ENCODE results near the gene MYZAP. TPM values are rescaled to one million over a fixed set of nuclear protein-coding genes. Genes with fewer than 3 reads are reported as not detected.

MYZAP gene
- total and polyA plus RNA-seq, 2 of the 13 experiments (the other 11 are each of a cell fraction or from before 2014, with no cell fraction given) = not detected

- H3K27me3 ChIP-seq (ENCODE audit: control insufficient read depth in 1 of 2, insufficient read depth in 2 of 2, low read length in 2 of 2) = 0 out of 5 replicates have a peak, but pooled peaks cover 0 to 3% of the 10 kb centered on the region in 2 experiments
- in situ Hi-C loops (cut with HindIII; ENCODE audit: extremely low pct_ligation_motif_present, low pct_unique_long_range_greater_than_20kb) (no loop called here), intact Hi-C loops (cut with micrococcal nuclease; ENCODE audit: unreplicated experiment) (no loop called here)
- POLR2A ChIA-PET = no interaction called here
- CTCF ChIA-PET (ENCODE audit: low intra/inter-chr PET ratio, low total read pairs) = no interaction called here
- H3K27ac ChIP-seq (ENCODE audit: extremely low read length, insufficient read depth, low read length) = no peak overlapping the region
- whole genome bisulfite sequencing (ENCODE audit: low lambda C conversion rate) = 11% methylated on average over 4 of the region's 4 CpGs
- TF ChIP-seq AHR (CRISPR knock-in tag; IDR thresholded peaks at IDR 0.05) (no peak), MEF2D (CRISPR knock-in tag; IDR thresholded peaks at IDR 0.05) (no peak), SOX6 (IDR thresholded peaks at IDR 0.05) (no peak), SOX6 (CRISPR knock-in tag; IDR thresholded peaks at IDR 0.05) (no peak), MBNL3 (CRISPR knock-in tag; conservative IDR thresholded peaks at IDR 0.05) (no peak), TOE1 (CRISPR knock-in tag; IDR thresholded peaks at IDR 0.05) (no peak), ZNF776 (CRISPR knock-in tag; IDR thresholded peaks at IDR 0.05) (no peak), ZNF264 (CRISPR knock-in tag; IDR thresholded peaks at IDR 0.05) (no peak), KDM2A (CRISPR knock-in tag; IDR thresholded peaks at IDR 0.05; ENCODE audit: borderline replicate concordance, low read depth) (no peak), FOSL2 (CRISPR knock-in tag; IDR thresholded peaks at IDR 0.05) (no peak), ZNF335 (CRISPR knock-in tag; IDR thresholded peaks at IDR 0.05) (no peak), NFKBIZ (CRISPR knock-in tag; IDR thresholded peaks at IDR 0.05) (no peak), TFAP4 (IDR thresholded peaks at IDR 0.05; ENCODE audit: borderline replicate concordance, low read depth) (no peak), ZSCAN9 (CRISPR knock-in tag; IDR thresholded peaks at IDR 0.05; ENCODE audit: borderline replicate concordance) (no peak)
- TF ChIP-seq, protein P1, sequence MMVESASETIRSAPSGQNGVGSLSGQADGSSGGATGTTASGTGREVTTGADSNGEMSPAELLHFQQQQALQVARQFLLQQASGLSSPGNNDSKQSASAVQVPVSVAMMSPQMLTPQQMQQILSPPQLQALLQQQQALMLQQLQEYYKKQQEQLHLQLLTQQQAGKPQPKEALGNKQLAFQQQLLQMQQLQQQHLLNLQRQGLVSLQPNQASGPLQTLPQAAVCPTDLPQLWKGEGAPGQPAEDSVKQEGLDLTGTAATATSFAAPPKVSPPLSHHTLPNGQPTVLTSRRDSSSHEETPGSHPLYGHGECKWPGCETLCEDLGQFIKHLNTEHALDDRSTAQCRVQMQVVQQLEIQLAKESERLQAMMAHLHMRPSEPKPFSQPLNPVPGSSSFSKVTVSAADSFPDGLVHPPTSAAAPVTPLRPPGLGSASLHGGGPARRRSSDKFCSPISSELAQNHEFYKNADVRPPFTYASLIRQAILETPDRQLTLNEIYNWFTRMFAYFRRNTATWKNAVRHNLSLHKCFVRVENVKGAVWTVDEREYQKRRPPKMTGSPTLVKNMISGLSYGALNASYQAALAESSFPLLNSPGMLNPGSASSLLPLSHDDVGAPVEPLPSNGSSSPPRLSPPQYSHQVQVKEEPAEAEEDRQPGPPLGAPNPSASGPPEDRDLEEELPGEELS (CRISPR knock-in tag; IDR thresholded peaks at IDR 0.05) = no peak
- TF ChIP-seq, protein P2, sequence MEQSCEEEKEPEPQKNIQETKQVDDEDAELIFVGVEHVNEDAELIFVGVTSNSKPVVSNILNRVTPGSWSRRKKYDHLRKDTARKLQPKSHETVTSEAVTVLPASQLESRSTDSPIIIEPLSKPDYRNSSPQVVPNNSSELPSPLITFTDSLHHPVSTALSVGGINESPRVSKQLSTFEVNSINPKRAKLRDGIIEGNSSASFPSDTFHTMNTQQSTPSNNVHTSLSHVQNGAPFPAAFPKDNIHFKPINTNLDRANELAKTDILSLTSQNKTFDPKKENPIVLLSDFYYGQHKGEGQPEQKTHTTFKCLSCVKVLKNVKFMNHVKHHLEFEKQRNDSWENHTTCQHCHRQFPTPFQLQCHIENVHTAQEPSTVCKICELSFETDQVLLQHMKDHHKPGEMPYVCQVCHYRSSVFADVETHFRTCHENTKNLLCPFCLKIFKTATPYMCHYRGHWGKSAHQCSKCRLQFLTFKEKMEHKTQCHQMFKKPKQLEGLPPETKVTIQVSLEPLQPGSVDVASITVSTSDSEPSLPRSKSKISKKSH (CRISPR knock-in tag; IDR thresholded peaks at IDR 0.05; ENCODE audit: borderline replicate concordance) = no peak
- TF ChIP-seq, protein P3, sequence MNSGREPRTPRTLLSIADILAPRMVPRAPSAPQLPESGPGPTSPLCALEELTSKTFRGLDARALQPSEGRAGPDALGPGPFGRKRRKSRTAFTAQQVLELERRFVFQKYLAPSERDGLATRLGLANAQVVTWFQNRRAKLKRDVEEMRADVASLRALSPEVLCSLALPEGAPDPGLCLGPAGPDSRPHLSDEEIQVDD (CRISPR knock-in tag; IDR thresholded peaks at IDR 0.05; ENCODE audit: borderline replicate concordance) = no peak
- no peaks in the 10 kb centered on the region for H3K79me2 ChIP-seq (ENCODE audit: insufficient read depth, low read length)
- no peak overlapping the region for H3K4me3 ChIP-seq (replicated peaks in 1 of 3; ENCODE audit: insufficient read depth in 1 of 3, low read depth in 2 of 3, low read length in 3 of 3)
- no peaks in the 10 kb centered on the region for H3K36me3 ChIP-seq (replicated peaks in 1 of 2; ENCODE audit: control insufficient read depth in 1 of 2, insufficient read depth in 2 of 2, low read length in 2 of 2)
- ATAC-seq (no peak), DNase-seq (ENCODE audit: low spot score) (no peak), FAIRE-seq (no peak)
- BruUV-seq (replicated peaks) = no TSS peak
- no peaks in the 10 kb centered on the region for H4K20me1 ChIP-seq (ENCODE audit: insufficient read depth, low read length)
- H3K9me3 ChIP-seq (ENCODE audit: low read length) = no peaks in the 10 kb centered on the region
- H3K9ac ChIP-seq (ENCODE audit: insufficient read depth, low read depth, low read length) = no peak overlapping the region
- H2AFZ ChIP-seq (ENCODE audit: low read length) = no peak overlapping the region
- H3K4me2 ChIP-seq (ENCODE audit: low read depth, low read length) = no peak overlapping the region
- H3K4me1 ChIP-seq (ENCODE audit: insufficient read depth, low read length) = no peaks in the 10 kb centered on the region
These were observed 18.6 kb upstream of the MYZAP start for GRCh38 chr15:57573151-57573550.
